ENCODE data around the gene LSP1. TPM values are rescaled to one million over a fixed set of nuclear protein-coding genes. Genes with fewer than 3 reads are reported as not detected.
A peak's percentile ranks its signal among the peaks of the same experiment; 100 is the strongest.

Gene LSP1
- total RNA-seq, 1 donor from 2014 or later = 41.9 TPM

GRCh38 chr11:1863352-1864216 lies 10.7 kb downstream of the LSP1 start:
- Histone ChIP-seq H3K4me3 (peak overlapping the region; percentile 32 to 34), H3K4me1 (peaks cover 15 to 46% of the 10 kb centered on the region in 2 donors), H3K36me3 (no peaks in the 10 kb centered on the region), H3K27me3 (no peaks in the 10 kb centered on the region), H3K9me3 (no peaks in the 10 kb centered on the region), H3K27ac (peak overlapping the region; percentile 86 to 94)
- no peak for TF ChIP-seq CTCF (IDR thresholded peaks at IDR 0.05)
- intact Hi-C loops (cut with DNase I) = loop anchor here (1.0 to 10.0 kb wide), 4 partner anchors 36 to 964 kb away; partner anchors contain the start of gene DUSP8
- DNase-seq (ENCODE audit: low spot score in 2 of 2) = peak; percentile 81 to 96

GRCh38 chr11:1864231-1864630 lies 11.3 kb downstream of the LSP1 start:
- Histone ChIP-seq H3K27ac (peak overlapping the region; percentile 86 to 94), H3K4me1 (peaks cover 17 to 53% of the 10 kb centered on the region in 2 donors), H3K36me3 (no peaks in the 10 kb centered on the region), H3K27me3 (no peaks in the 10 kb centered on the region), H3K4me3 (peak overlapping the region; percentile 32 to 34), H3K9me3 (no peaks in the 10 kb centered on the region)
- no peak for TF ChIP-seq CTCF (IDR thresholded peaks at IDR 0.05)
- intact Hi-C loops (cut with DNase I) = loop anchor here (1.0 to 10.0 kb wide), 4 partner anchors 37 to 963 kb away; partner anchors contain the start of gene DUSP8
- DNase-seq (ENCODE audit: low spot score in 2 of 2) = no peak

GRCh38 chr11:1864831-1865665 lies 12.2 kb downstream of the LSP1 start:
- Histone ChIP-seq H3K36me3 (no peaks in the 10 kb centered on the region), H3K9me3 (no peaks in the 10 kb centered on the region), H3K4me3 (peak overlapping the region; percentile 32 to 34), H3K4me1 (peaks cover 21 to 61% of the 10 kb centered on the region in 2 donors), H3K27me3 (no peaks in the 10 kb centered on the region), H3K27ac (peak overlapping the region; percentile 86 to 94)
- no peak for TF ChIP-seq CTCF (IDR thresholded peaks at IDR 0.05)
- intact Hi-C loops (cut with DNase I) = loop anchor here (1.0 to 10.0 kb wide), 4 partner anchors 38 to 962 kb away; partner anchors contain the start of gene DUSP8
- no peak for DNase-seq (ENCODE audit: low spot score in 2 of 2)

GRCh38 chr11:1866226-1866625 lies 13.3 kb downstream of the LSP1 start:
- no peak overlapping the region for H3K4me3 ChIP-seq
- no peak for TF ChIP-seq CTCF (IDR thresholded peaks at IDR 0.05)
- H3K27ac ChIP-seq = peak overlapping the region; percentile 31 to 40
- H3K27me3 ChIP-seq = no peaks in the 10 kb centered on the region
- no peaks in the 10 kb centered on the region for H3K9me3 ChIP-seq
- intact Hi-C loops (cut with DNase I) = loop anchor here (10.0 kb wide), 1 partner anchor 291 kb away; the partner anchor contains the start of gene DUSP8
- H3K36me3 ChIP-seq = no peaks in the 10 kb centered on the region
- DNase-seq (ENCODE audit: low spot score in 2 of 2) = no peak
- peaks cover 21 to 73% of the 10 kb centered on the region in 2 donors for H3K4me1 ChIP-seq

GRCh38 chr11:1866776-1867175 lies 13.9 kb downstream of the LSP1 start:
- H3K9me3 ChIP-seq = no peaks in the 10 kb centered on the region
- peak overlapping the region; percentile 31 to 40 for H3K27ac ChIP-seq
- no peaks in the 10 kb centered on the region for H3K36me3 ChIP-seq
- intact Hi-C loops (cut with DNase I) = loop anchor here (10.0 kb wide), 1 partner anchor 292 kb away; the partner anchor contains the start of gene DUSP8
- TF ChIP-seq CTCF (IDR thresholded peaks at IDR 0.05) = no peak
- no peak for DNase-seq (ENCODE audit: low spot score in 2 of 2)
- H3K4me1 ChIP-seq = peaks cover 21 to 76% of the 10 kb centered on the region in 2 donors
- H3K27me3 ChIP-seq = no peaks in the 10 kb centered on the region
- H3K4me3 ChIP-seq = peak overlapping the region in 1 of 2 donors; percentile 2
